K562 (cell line): ENCODE results near the gene FAM89B. TPM values are rescaled to one million over a fixed set of nuclear protein-coding genes. Genes with fewer than 3 reads are reported as not detected.

ENCODE experiments used
- ARID3A ChIP-seq: IDR thresholded peaks from 2 replicates; pipeline ENCODE4 v1.6.1; 2012; ENCODE audit warnings: low read depth, low read length, improper control_type of control experiment, borderline replicate concordance
- DDX20 ChIP-seq: fragments of 450-650 bp; IDR thresholded peaks from 2 replicates; pipeline ENCODE4 v1.6.1; 2016; ENCODE audit warnings: missing genetic modification characterization, low read depth, mild to moderate bottlenecking, missing compliant biosample characterization, moderate library complexity
- HDAC6 ChIP-seq: IDR thresholded peaks from 2 replicates; pipeline ENCODE4 v1.6.1; 2012; ENCODE audit warnings: low read depth, mild to moderate bottlenecking, control low read depth, inconsistent platforms, low read length, moderate library complexity
- HINFP ChIP-seq: fragments of 450-650 bp; conservative IDR thresholded peaks from 2 replicates; pipeline ENCODE4 v1.6.1; 2016; ENCODE audit warnings: missing genetic modification characterization, low read depth, mild to moderate bottlenecking, control low read depth, missing compliant biosample characterization
- HMGXB4 ChIP-seq: sonication (generic); formaldehyde crosslinking; IDR thresholded peaks from 2 replicates; pipeline ENCODE4 v1.8.1; 2023; ENCODE audit warnings: mild to moderate bottlenecking, missing genetic modification reagents
- HNRNPL ChIP-seq: fragments of 200-400 bp; formaldehyde crosslinking; IDR thresholded peaks from 2 replicates; pipeline ENCODE4 v1.6.1; 2017; ENCODE audit warnings: low read depth, mild to moderate bottlenecking, low read length
- LCOR ChIP-seq: sonication (generic); formaldehyde crosslinking; IDR thresholded peaks from 2 replicates; pipeline ENCODE4 v1.8.0; 2022; ENCODE audit warnings: mild to moderate bottlenecking, missing genetic modification reagents
- NBN ChIP-seq: fragments of 450-650 bp; IDR thresholded peaks from 2 replicates; pipeline ENCODE4 v1.6.1; 2016; ENCODE audit warnings: low read depth, mild to moderate bottlenecking
- NCOA2 ChIP-seq, 2 experiments: fragments of 450-650 bp; IDR thresholded peaks; 2 replicates each; pipeline ENCODE4 v1.6.1; 2018; ENCODE audit warnings: mild to moderate bottlenecking in 2 of 2, moderate library complexity in 1 of 2; ENCODE audit not compliant: partially characterized antibody in 2 of 2
- NCOR1 ChIP-seq: fragments of 450-650 bp; IDR thresholded peaks from 2 replicates; pipeline ENCODE4 v1.6.1; 2016; ENCODE audit warnings: mild to moderate bottlenecking, moderate library complexity
- ZNF274 ChIP-seq: IDR thresholded peaks from 2 replicates; pipeline ENCODE4 v1.6.1; 2011; ENCODE audit warnings: low read depth, mild to moderate bottlenecking, low read length, moderate library complexity, borderline replicate concordance
- ZNF277 ChIP-seq: fragments of 250-450 bp; sonication (Bioruptor Pico); IDR thresholded peaks from 2 replicates; pipeline ENCODE4 v1.8.0; 2022; ENCODE audit warnings: inconsistent platforms, mild to moderate bottlenecking, moderate library complexity, borderline replicate concordance
- ZNF707 ChIP-seq: fragments of 250-450 bp; sonication (Bioruptor Pico); conservative IDR thresholded peaks from 2 replicates; pipeline ENCODE4 v1.8.0; 2022; ENCODE audit warnings: inconsistent platforms, mild to moderate bottlenecking, moderate library complexity
- ZNF780A ChIP-seq: fragments of 250-450 bp; sonication (Bioruptor Pico); IDR thresholded peaks from 2 replicates; pipeline ENCODE4 v1.5.0; 2021; ENCODE audit warnings: mild to moderate bottlenecking
- polyA plus RNA-seq, 8 experiments: library from polyadenylated mRNA; depleted of rRNA in 4 of 8; stranded (reverse) in 5 of 8; unstranded in 3 of 8; fragments of >200 nt; fragmentation: Nextera tagmentation in 2 of 8; fragmentation: Illumina TruSeq in 1 of 8; extraction: Ambion mirVana in 2 of 8; extraction: Trizol in 1 of 8; gene quantifications; 2 replicates each; pipeline versions ENCODE4 v1.2.1 to v1.2.3, GENCODE V29; 2011 to 2014; ENCODE audit warnings: inconsistent platforms in 1 of 8, missing spikeins in 1 of 8
- total RNA-seq, 7 experiments: library from RNA; depleted of rRNA in 6 of 7; stranded (reverse); fragments of >200 nt in 6 of 7; fragmentation: Illumina TruSeq in 2 of 7; extraction: Trizol in 2 of 7; gene quantifications; 2 replicates each; pipeline versions ENCODE4 v1.2.1 to v1.2.3, GENCODE V29; 2011 to 2021; ENCODE audit warnings: low replicate concordance in 1 of 7
- TF ChIP-seq, protein P1 (sequence below): fragments of 250-450 bp; sonication (Bioruptor Pico); IDR thresholded peaks from 2 replicates; pipeline ENCODE4 v1.9.0; 2021; ENCODE audit warnings: mild to moderate bottlenecking
- TF ChIP-seq, protein P2 (sequence below): fragments of 450-650 bp; IDR thresholded peaks from 2 replicates; pipeline ENCODE4 v1.6.1; 2018; ENCODE audit not compliant: partially characterized antibody

The FAM89B gene
- total and polyA plus RNA-seq, 9 of the 15 experiments (the other 6 are each of a cell fraction or from before 2014, with no cell fraction given): 0.32 to 27.6 (median 11.9) TPM

- TF ChIP-seq HMGXB4 (no peak), NCOR1 (peak; percentile 92), NCOA2 (IDR thresholded peaks at IDR 0.05; ENCODE audit: partially characterized antibody in 2 of 2) (no peak), HDAC6 (no peak), ZNF274 (peak; percentile 21; the same call in 1 of the 2 replicates), ZNF277 (CRISPR knock-in tag) (no peak), ZNF707 (CRISPR knock-in tag) (no peak), DDX20 (tag) (no peak), NBN (peak; percentile 83; the same call in 1 of the 2 replicates), ZNF780A (CRISPR knock-in tag) (no peak), HINFP (tag) (no peak), LCOR (no peak), ARID3A (no peak), HNRNPL (no peak)
- TF ChIP-seq, protein P1, sequence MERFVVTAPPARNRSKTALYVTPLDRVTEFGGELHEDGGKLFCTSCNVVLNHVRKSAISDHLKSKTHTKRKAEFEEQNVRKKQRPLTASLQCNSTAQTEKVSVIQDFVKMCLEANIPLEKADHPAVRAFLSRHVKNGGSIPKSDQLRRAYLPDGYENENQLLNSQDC (CRISPR knock-in tag): no peak
- TF ChIP-seq, protein P2, sequence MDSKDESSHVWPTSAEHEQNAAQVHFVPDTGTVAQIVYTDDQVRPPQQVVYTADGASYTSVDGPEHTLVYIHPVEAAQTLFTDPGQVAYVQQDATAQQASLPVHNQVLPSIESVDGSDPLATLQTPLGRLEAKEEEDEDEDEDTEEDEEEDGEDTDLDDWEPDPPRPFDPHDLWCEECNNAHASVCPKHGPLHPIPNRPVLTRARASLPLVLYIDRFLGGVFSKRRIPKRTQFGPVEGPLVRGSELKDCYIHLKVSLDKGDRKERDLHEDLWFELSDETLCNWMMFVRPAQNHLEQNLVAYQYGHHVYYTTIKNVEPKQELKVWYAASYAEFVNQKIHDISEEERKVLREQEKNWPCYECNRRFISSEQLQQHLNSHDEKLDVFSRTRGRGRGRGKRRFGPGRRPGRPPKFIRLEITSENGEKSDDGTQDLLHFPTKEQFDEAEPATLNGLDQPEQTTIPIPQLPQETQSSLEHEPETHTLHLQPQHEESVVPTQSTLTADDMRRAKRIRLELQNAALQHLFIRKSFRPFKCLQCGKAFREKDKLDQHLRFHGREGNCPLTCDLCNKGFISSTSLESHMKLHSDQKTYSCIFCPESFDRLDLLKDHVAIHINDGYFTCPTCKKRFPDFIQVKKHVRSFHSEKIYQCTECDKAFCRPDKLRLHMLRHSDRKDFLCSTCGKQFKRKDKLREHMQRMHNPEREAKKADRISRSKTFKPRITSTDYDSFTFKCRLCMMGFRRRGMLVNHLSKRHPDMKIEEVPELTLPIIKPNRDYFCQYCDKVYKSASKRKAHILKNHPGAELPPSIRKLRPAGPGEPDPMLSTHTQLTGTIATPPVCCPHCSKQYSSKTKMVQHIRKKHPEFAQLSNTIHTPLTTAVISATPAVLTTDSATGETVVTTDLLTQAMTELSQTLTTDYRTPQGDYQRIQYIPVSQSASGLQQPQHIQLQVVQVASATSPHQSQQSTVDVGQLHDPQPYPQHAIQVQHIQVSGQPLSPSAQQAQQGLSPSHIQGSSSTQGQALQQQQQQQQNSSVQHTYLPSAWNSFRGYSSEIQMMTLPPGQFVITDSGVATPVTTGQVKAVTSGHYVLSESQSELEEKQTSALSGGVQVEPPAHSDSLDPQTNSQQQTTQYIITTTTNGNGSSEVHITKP: no peak
Observed at GRCh38 chr11:65574811-65575567, 2.7 kb downstream of the FAM89B start (continued).
